ENCODE measurements around the gene NAT8. TPM values are rescaled to one million over a fixed set of nuclear protein-coding genes. Genes with fewer than 3 reads are reported as not detected.
A peak's percentile ranks its signal among the peaks of the same experiment; 100 is the strongest.
"Not testable (repeated sequence)": the region's sequence is repeated elsewhere in the genome, so short reads cannot be mapped to it uniquely, and the experiment has no call there.

Gene NAT8, protein sequence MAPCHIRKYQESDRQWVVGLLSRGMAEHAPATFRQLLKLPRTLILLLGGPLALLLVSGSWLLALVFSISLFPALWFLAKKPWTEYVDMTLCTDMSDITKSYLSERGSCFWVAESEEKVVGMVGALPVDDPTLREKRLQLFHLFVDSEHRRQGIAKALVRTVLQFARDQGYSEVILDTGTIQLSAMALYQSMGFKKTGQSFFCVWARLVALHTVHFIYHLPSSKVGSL
- not detected in 2 replicates for total RNA-seq
- long read RNA-seq = 0 reads

DNA sequence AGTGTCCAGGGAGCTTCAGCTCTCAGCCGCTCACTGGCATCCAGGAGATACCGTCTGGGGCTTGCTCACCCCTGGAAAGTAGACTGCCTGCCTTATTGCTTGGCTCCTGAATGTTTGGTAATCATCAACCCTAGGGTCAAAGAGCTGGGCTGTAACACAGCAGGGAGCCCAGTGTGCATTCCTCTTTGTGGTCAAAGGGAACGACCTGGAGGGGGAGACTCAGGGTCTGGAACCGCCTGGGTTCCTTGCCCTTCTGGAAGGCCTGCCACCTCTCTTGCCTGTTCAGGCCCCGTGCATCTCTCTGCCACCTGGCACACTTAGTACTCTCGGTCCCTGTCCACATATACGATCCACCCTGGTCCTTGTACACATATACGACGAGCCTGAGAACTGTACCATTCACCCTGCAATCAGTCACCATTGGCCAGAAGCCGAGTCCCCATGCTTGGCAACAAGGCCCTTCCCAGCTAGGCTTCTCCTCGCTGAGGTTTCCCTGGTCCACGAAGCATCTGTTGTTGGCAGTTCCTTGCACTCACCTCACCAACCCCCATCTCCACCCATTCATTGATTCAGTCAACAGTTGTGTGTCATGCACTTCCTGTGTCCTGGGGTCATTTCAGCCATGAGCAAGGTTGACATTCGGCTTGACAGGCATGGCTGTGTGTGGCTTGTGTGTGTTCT is at the start of gene NAT8:
Gene NAT8, minus strand, starts transcription at position 85 of the 681 bp plus-strand sequence. CDS start 794 bp downstream, outside the sequence.
- Mint-ChIP-seq H3K4me1 (peaks cover 21% of the 10 kb centered on the region), H3K36me3 (ENCODE audit: low read depth) (peaks cover 9% of the 10 kb centered on the region), H3K4me3 (no peak within 1 kb of the TSS), H3K27me3 (ENCODE audit: low read depth) (peaks cover 11% of the 10 kb centered on the region), H3K27ac (ENCODE audit: unreplicated experiment) (peak within 1 kb of the TSS; percentile 90), H3K9me3 (peaks cover 11% of the 10 kb centered on the region)
- DNase-seq (ENCODE audit: low read depth, low spot score) = no peak
- TF ChIP-seq, protein P1, sequence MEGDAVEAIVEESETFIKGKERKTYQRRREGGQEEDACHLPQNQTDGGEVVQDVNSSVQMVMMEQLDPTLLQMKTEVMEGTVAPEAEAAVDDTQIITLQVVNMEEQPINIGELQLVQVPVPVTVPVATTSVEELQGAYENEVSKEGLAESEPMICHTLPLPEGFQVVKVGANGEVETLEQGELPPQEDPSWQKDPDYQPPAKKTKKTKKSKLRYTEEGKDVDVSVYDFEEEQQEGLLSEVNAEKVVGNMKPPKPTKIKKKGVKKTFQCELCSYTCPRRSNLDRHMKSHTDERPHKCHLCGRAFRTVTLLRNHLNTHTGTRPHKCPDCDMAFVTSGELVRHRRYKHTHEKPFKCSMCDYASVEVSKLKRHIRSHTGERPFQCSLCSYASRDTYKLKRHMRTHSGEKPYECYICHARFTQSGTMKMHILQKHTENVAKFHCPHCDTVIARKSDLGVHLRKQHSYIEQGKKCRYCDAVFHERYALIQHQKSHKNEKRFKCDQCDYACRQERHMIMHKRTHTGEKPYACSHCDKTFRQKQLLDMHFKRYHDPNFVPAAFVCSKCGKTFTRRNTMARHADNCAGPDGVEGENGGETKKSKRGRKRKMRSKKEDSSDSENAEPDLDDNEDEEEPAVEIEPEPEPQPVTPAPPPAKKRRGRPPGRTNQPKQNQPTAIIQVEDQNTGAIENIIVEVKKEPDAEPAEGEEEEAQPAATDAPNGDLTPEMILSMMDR (conservative IDR thresholded peaks at IDR 0.05) = no peak

DNA sequence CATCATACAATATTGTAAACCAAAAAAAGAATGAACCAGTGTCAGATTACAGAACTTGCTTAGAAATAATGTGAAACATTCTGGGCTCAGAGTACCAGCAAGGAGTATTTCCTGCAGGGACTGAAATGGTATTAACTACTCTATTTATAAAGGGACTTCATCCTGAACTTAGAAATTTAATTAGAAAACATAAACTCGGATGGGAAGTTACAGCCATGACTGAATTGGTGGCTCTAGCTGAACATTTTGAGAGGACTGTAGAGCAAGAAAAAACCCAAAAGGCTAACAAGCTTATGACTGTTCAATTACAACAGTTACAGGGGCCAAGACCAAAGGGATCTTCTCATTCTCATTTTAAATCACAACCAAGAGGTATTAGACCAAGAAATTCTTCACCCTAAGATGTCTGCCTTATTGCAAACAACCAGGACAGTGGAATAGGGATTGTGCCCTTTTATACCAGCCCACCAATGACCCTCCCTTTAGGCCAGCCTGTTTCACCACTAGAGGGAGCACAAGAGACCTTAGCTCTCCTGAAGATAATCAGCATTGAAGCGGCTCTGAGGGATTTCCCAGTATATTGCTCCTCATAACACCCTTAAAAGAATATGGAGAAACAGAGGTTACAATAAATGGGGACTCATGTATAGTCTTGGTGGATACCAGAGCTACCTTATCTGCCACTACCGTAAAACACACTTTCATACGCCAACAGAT is 48.3 kb upstream of the NAT8 start:
- H3K27me3 Mint-ChIP-seq (ENCODE audit: low read depth) = peaks cover 11% of the 10 kb centered on the region
- H3K36me3 Mint-ChIP-seq (ENCODE audit: low read depth); H3K4me3 Mint-ChIP-seq; H3K9me3 Mint-ChIP-seq; H3K27ac Mint-ChIP-seq (ENCODE audit: unreplicated experiment); H3K4me1 Mint-ChIP-seq: not testable (repeated sequence)
- DNase-seq (ENCODE audit: low read depth, low spot score) = peak; percentile 10
- TF ChIP-seq, protein P1 (conservative IDR thresholded peaks at IDR 0.05) = peak; percentile 70

DNA sequence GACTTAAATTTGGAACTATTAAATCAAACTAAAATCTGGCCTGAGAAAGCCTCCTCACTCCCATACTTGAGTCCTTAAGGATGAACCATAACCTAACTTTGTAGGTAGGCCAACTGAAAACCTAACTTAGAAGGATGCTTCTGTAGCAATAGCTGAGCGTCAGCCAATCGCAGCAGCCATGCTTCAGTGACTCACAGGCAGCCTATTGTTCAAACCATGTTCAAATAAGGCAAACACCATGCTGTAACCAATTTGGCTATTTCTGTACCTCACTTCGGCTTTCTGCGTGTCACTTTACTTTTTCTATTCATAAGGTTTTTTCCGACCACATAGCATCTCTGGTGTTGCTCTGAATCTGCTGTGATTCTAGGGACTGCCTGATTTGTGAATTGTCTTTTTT is 46.3 kb upstream of the NAT8 start:
- H3K27me3 Mint-ChIP-seq (ENCODE audit: low read depth) = peaks cover 20% of the 10 kb centered on the region
- not testable (repeated sequence) for H3K4me3 Mint-ChIP-seq; H3K4me1 Mint-ChIP-seq; H3K27ac Mint-ChIP-seq (ENCODE audit: unreplicated experiment); H3K36me3 Mint-ChIP-seq (ENCODE audit: low read depth); H3K9me3 Mint-ChIP-seq; DNase-seq (ENCODE audit: low read depth, low spot score)

DNA sequence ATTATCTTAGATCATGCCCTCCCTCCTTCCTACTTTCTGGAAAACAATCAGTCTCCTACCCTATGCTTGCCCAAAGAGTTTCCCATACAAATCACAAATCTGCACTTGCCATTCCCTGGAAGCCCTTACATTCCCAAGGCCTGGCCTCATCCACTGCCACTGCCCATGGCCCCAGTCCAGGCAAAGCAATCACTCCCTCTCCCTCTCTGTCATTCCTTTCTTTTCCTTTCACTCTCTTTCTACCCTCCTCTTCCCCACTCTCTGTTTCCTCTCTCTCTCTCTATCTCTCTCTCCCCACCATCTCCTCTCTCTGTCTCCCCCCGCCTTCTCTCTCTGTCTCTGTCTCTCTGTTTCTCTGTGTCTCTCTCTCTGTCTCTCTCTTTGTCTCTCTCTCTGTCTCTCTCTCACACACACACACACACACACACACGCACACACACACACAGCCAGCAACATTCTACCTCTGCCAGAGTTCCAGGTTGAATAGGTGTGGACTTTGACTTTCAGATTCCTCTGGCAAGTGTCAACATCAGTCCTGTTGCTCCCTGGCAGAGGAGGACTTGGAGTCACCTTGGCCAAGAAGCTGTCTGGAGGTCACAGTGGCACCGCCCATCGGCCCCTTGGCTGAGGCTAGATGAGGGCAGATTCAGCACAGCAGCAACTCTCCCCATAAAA is 43.7 kb upstream of the NAT8 start:
- no peaks in the 10 kb centered on the region for H3K9me3 Mint-ChIP-seq
- no peak overlapping the region for H3K4me3 Mint-ChIP-seq
- no peak for DNase-seq (ENCODE audit: low read depth, low spot score)
- no peak overlapping the region for H3K27ac Mint-ChIP-seq (ENCODE audit: unreplicated experiment)
- no peaks in the 10 kb centered on the region for H3K4me1 Mint-ChIP-seq
- no peaks in the 10 kb centered on the region for H3K36me3 Mint-ChIP-seq (ENCODE audit: low read depth)
- TF ChIP-seq, protein P1 (conservative IDR thresholded peaks at IDR 0.05) = no peak
- peaks cover 34% of the 10 kb centered on the region for H3K27me3 Mint-ChIP-seq (ENCODE audit: low read depth)

DNA sequence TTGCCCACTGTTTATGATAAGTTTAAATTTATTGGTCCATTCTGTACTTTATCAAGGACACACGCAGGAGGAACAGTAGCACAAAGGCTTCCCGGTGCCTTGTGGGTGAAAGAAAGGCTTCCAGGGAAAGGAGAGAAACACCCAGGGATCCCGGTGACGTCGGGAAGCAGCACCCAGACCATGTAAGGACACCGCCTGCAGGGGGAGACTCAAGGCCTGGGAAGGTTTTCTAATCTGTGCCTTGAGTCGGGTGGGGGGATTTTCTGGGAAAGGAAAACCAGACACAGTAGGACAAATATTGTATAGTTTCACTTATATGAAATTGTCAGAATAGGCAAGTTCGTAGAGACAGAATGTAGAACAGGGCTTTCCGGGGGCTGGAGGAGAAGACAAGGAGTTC is 42.7 kb upstream of the NAT8 start:
- DNase-seq (ENCODE audit: low read depth, low spot score); H3K36me3 Mint-ChIP-seq (ENCODE audit: low read depth); H3K4me3 Mint-ChIP-seq; H3K27ac Mint-ChIP-seq (ENCODE audit: unreplicated experiment); H3K4me1 Mint-ChIP-seq; H3K9me3 Mint-ChIP-seq: not testable (repeated sequence)
- TF ChIP-seq, protein P1 (conservative IDR thresholded peaks at IDR 0.05) = peak; percentile 23
- peaks cover 33% of the 10 kb centered on the region for H3K27me3 Mint-ChIP-seq (ENCODE audit: low read depth)

DNA sequence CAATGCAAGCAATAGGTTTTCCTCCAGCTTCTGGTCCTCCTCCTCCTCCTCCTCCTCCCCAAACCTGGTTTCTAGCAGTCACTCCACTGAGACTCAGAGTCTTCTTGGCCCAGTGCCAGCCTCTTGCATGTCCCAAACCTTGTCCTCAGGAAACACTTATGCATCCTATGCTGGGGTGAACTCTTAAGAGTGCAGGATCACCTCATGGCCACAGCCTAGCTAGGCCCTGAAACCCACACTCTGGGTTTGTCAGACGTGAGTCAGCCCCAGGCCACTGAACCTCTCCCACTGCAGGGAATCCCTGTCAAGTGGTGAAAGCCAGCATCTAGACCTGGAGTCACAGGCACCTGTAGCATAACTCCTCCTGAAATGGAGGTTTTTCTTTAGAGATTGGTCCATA is 42.1 kb upstream of the NAT8 start:
- H3K9me3 Mint-ChIP-seq; H3K4me3 Mint-ChIP-seq; H3K27ac Mint-ChIP-seq (ENCODE audit: unreplicated experiment); DNase-seq (ENCODE audit: low read depth, low spot score); H3K36me3 Mint-ChIP-seq (ENCODE audit: low read depth); H3K4me1 Mint-ChIP-seq: not testable (repeated sequence)
- peaks cover 33% of the 10 kb centered on the region for H3K27me3 Mint-ChIP-seq (ENCODE audit: low read depth)

All from neural crest cell (in vitro differentiated cells).